Suprapubic skin (tissue), 4 donors: ENCODE data around the gene MAPK14. TPM values are rescaled to one million over a fixed set of nuclear protein-coding genes. Genes with fewer than 3 reads are reported as not detected.

Experiments used
- DNase-seq, 2 donors: peaks; one replicate each; pipeline ENCODE4 v3.0.0-alpha.2; 2019; ENCODE audit warnings: low spot score in 2 of 2
- H3K27ac ChIP-seq: fragments of 200-600 bp; sonication (generic); one replicate; pipeline ENCODE4 v1.5.1; 2019
- H3K27me3 ChIP-seq: fragments of 200-600 bp; sonication (generic); one replicate; pipeline ENCODE4 v1.5.1; 2019
- H3K36me3 ChIP-seq: fragments of 200-600 bp; sonication (generic); one replicate; pipeline ENCODE4 v1.5.1; 2019
- H3K4me1 ChIP-seq: fragments of 200-600 bp; sonication (generic); one replicate; pipeline ENCODE4 v1.5.1; 2019
- H3K4me3 ChIP-seq: fragments of 200-600 bp; sonication (generic); one replicate; pipeline ENCODE4 v1.5.1; 2019; ENCODE audit warnings: mild to moderate bottlenecking
- H3K9me3 ChIP-seq: fragments of 200-600 bp; sonication (generic); one replicate; pipeline ENCODE4 v1.5.1; 2019
- CTCF ChIP-seq, 2 donors: fragments of 200-600 bp in 1 of 2; fragments of 450-650 bp in 1 of 2; sonication (generic) in 1 of 2; IDR thresholded peaks; one replicate each; pipeline ENCODE4 v1.5.1; 2016 to 2019; ENCODE audit warnings: antibody characterized with exemption in 2 of 2, mild to moderate bottlenecking in 1 of 2, moderate library complexity in 1 of 2
- EP300 ChIP-seq: sonication (generic); formaldehyde crosslinking; IDR thresholded peaks from one replicate; pipeline ENCODE4 v1.6.1; 2017; ENCODE audit warnings: antibody characterized with exemption
- POLR2A ChIP-seq, 2 donors: fragments of 450-650 bp; IDR thresholded peaks; one replicate each; pipeline ENCODE4 v1.6.1; 2017; ENCODE audit warnings: antibody characterized with exemption in 2 of 2, mild to moderate bottlenecking in 2 of 2, moderate library complexity in 2 of 2
- POLR2AphosphoS5 ChIP-seq, 3 donors: sonication (generic); formaldehyde crosslinking; IDR thresholded peaks; one replicate each; pipeline ENCODE4 v1.6.1; 2017; ENCODE audit warnings: antibody characterized with exemption in 3 of 3
- WGBS: methylation state at CpG from one replicate; pipeline ENCODE4 v1.1.5; 2018; 5-methylcytosine and 5-hydroxymethylcytosine counted together
- total RNA-seq, 4 donors: library from RNA; depleted of rRNA; stranded (reverse); fragments of >200 nt; gene quantifications; one replicate each; pipeline ENCODE4 v1.1.0, GENCODE V29; 2016

The MAPK14 gene
- total RNA-seq, 4 donors from 2014 or later: 51.7 to 105 (median 57.8) TPM

DNA sequence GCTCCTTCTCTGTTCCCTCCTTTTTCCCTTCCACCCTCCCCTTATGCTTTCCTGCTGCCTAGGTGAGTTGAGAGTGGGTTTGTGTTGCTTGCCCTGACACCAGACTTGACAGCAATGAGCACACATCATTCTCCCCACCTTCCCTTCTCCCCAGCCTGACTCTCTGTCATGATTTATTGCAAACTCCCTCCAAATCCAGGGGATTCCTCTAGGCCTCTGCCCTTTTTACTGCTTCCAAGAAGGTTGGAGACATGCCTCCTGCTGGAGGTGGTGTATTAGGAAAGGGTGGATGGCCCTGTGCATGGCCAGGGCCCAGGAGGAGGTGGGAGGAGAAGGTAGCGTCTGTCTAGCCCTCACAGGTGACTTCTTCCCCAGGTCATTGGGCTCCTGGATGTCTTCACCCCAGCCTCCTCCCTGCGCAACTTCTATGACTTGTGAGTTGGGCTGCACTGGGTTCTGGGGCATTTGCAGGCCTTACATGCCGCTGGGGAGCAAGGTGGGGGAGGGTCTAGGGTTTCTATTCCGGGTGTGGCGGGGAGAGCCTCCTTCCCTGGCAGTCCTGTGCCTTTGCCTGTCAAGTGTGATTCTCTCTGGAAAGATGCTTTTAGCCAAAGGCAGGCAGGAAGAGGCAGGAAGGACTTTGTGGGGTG, 104.8 kb downstream of the MAPK14 start:
- peak in 1 of 2 donors; percentile 52 for DNase-seq
- H3K27me3 ChIP-seq: no peaks in the 10 kb centered on the region
- peaks cover 52% of the 10 kb centered on the region for H3K4me1 ChIP-seq
- no peak overlapping the region for H3K27ac ChIP-seq
- TF ChIP-seq POLR2A (IDR thresholded peaks at IDR 0.05) (no peak), CTCF (IDR thresholded peaks at IDR 0.05) (no peak), EP300 (no peak), POLR2AphosphoS5 (IDR thresholded peaks at IDR 0.05) (no peak)
- peaks cover 11% of the 10 kb centered on the region for H3K36me3 ChIP-seq
- H3K9me3 ChIP-seq: no peaks in the 10 kb centered on the region
- WGBS: 44% methylated on average over 5 of the region's 5 CpGs
- H3K4me3 ChIP-seq: peak overlapping the region; percentile 63

GRCh38 chr6:36133148-36133547, 105.5 kb downstream of the MAPK14 start:
- Histone ChIP-seq H3K9me3 (no peaks in the 10 kb centered on the region), H3K4me1 (peaks cover 52% of the 10 kb centered on the region), H3K4me3 (no peak overlapping the region), H3K27me3 (no peaks in the 10 kb centered on the region), H3K27ac (no peak overlapping the region), H3K36me3 (peaks cover 16% of the 10 kb centered on the region)
- 73% methylated on average over 4 of the region's 4 CpGs for WGBS
- no peak for TF ChIP-seq POLR2AphosphoS5 (IDR thresholded peaks at IDR 0.05)
- no peak for TF ChIP-seq EP300
- no peak for TF ChIP-seq POLR2A (IDR thresholded peaks at IDR 0.05)
- no peak for TF ChIP-seq CTCF (IDR thresholded peaks at IDR 0.05)
- DNase-seq: peak in 1 of 2 donors; percentile 40

DNA sequence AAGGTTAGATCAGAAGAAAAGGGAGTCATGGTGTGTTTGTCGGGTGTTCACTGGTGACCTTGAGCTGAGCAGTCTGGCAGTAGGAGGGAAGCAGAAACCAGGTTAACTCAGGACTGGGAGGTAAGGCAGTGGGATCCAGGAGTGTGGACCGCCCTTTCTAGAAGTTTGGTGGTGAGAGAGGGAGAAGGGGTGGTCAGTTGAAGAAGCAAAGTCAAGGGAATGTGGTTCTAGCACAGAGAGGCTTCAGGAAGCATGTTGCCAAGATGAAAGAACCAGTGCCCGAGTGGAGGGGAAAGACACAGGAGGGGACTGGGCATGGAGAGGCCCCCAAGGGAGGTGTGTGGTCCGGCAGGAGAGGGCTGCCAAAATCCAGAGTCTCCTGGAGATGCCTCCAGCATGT, 106.3 kb downstream of the MAPK14 start:
- DNase-seq: peak in 1 of 2 donors; percentile 13
- TF ChIP-seq POLR2AphosphoS5 (IDR thresholded peaks at IDR 0.05): no peak
- no peak for TF ChIP-seq CTCF (IDR thresholded peaks at IDR 0.05)
- no peak for TF ChIP-seq EP300
- no peaks in the 10 kb centered on the region for H3K9me3 ChIP-seq
- peaks cover 23% of the 10 kb centered on the region for H3K36me3 ChIP-seq
- H3K27me3 ChIP-seq: no peaks in the 10 kb centered on the region
- peak overlapping the region; percentile 22 for H3K27ac ChIP-seq
- 82% methylated on average over 4 of the region's 4 CpGs for WGBS
- H3K4me3 ChIP-seq: no peak overlapping the region
- peaks cover 52% of the 10 kb centered on the region for H3K4me1 ChIP-seq

DNA sequence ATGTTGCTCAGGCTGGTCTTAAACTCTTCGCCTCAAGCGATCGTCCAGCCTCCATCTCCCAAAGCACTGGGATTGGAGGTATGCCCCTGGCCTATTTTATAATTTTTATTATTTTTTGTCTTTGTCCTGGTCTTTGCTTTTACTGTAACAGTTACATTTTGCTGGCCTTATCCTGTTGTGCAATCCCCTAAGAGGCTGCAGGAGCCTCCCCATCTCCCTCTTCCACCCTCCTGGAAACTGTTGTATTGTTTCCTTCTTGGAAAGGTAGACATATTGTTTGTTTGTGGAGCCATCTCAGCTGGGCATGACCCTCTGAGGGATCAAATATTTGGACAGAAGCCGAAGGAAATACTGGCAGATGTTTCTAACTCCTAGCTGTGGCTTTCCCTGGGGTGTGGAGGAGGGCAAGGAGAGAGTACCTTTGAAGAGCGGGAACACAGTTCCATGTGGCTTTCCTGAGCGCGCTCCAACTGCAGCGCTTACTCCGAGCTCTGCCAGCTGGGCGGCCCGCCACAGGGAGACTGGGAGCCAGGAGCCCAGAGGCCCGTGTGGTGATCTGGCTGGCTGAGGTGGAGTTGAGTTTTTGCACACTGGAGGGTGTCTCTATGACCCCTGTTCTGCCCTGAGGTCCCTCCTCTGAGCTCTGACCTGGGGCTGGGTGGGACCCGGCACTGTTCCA, 107.6 kb downstream of the MAPK14 start:
- 61% methylated on average over 9 of the region's 13 CpGs for WGBS
- no peak overlapping the region for H3K4me3 ChIP-seq
- TF ChIP-seq POLR2A (IDR thresholded peaks at IDR 0.05) (no peak), EP300 (no peak), POLR2AphosphoS5 (IDR thresholded peaks at IDR 0.05) (no peak)
- no peaks in the 10 kb centered on the region for H3K9me3 ChIP-seq
- H3K4me1 ChIP-seq: peaks cover 46% of the 10 kb centered on the region
- no peak overlapping the region for H3K27ac ChIP-seq
- DNase-seq: peak in 1 of 2 donors; percentile 56
- peaks cover 36% of the 10 kb centered on the region for H3K36me3 ChIP-seq
- H3K27me3 ChIP-seq: no peaks in the 10 kb centered on the region

DNA sequence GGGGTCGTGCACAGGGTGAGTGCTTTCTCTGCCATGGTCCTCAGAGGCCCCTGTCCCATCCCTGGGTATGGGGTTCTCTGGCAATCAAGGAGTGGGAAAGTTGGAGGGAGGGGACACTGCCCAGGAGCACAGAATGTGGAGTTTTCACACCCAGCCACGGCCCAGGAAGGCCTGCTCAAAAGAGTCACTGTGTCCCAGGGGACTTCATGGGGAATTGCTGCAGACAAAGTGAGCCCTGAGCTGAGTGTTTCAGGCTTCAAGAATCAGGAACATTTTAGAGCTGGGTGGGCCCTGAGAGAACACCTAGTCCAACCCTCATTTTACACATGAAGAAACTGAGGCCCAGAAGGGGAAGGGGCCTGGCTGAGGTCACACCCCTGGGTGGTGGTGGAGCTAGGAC, 108.4 kb downstream of the MAPK14 start:
- H3K36me3 ChIP-seq: peaks cover 37% of the 10 kb centered on the region
- no peak overlapping the region for H3K4me3 ChIP-seq
- no peaks in the 10 kb centered on the region for H3K27me3 ChIP-seq
- peak in 1 of 2 donors; percentile 44 for DNase-seq
- peaks cover 40% of the 10 kb centered on the region for H3K4me1 ChIP-seq
- no peaks in the 10 kb centered on the region for H3K9me3 ChIP-seq
- H3K27ac ChIP-seq: no peak overlapping the region
- 100% methylated on average over 2 of the region's 2 CpGs for WGBS
- TF ChIP-seq CTCF (IDR thresholded peaks at IDR 0.05) (no peak), POLR2A (IDR thresholded peaks at IDR 0.05) (no peak), POLR2AphosphoS5 (IDR thresholded peaks at IDR 0.05) (no peak), EP300 (no peak)
